Ovary (tissue), 3 donors: ENCODE measurements around the gene TSPAN19.

ENCODE experiments used
- CTCF ChIP-seq, 3 donors: fragments of 450-650 bp in 2 of 3; fragments of 200-600 bp in 1 of 3; IDR thresholded peaks; one replicate each; pipeline versions ENCODE4 v1.5.1 to v1.8.0; 2016 to 2022; ENCODE audit warnings: antibody characterized with exemption in 3 of 3, mild to moderate bottlenecking in 1 of 3
- POLR2A ChIP-seq: fragments of 450-650 bp; IDR thresholded peaks from one replicate; pipeline ENCODE4 v1.6.1; 2017; ENCODE audit warnings: antibody characterized with exemption, mild to moderate bottlenecking, moderate library complexity
- donor health status: DM: no; HTN: no; CAD: no.

GRCh38 chr12:85005615-85006014 lies 30.5 kb downstream of the TSPAN19 start:
- no peak for TF ChIP-seq CTCF (IDR thresholded peaks at IDR 0.05)
- no peak for TF ChIP-seq POLR2A
